ENCODE data around the gene DNAJC6. TPM values are rescaled to one million over a fixed set of nuclear protein-coding genes. Genes with fewer than 3 reads are reported as not detected.

Gene DNAJC6
- total and polyA plus RNA-seq, 2 donors from 2014 or later = 2.9 to 5.8 TPM

DNA sequence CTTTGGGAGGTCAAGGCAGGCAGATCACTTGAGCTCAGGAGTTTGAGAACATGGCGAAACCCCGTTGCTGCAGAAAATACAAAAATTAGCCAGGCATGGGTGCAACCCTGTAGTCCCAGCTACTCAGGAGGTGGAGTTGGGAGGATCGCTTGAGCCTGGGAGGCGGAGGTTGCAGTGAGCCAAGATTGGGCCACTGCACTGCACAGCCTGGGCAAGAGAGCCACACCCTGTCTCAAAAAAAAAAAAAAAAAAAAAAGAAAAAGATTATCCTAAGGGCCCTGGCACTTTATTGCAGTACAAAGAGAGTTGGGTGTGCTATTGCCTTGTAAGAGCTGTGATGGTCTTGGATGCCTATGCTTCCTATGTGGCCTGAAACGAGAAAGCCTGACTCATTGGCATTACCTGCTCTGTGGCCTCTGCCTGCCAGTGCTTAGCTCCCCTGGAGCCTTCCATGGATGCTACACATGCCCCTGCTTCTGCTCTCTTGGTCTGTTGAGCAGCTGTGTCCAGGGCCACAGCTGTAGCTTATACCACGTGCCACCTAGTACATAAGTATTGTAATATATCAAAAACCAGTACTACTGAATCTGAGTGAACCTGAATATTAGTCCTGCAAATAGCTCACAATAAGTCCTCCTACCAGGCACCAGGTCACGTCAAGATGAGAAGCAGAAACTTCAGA is 45.8 kb downstream of the DNAJC6 start:
- no peak overlapping the region for H3K27ac ChIP-seq (ENCODE audit: low read depth in 2 of 2, low read length in 2 of 2)
- TF ChIP-seq, protein P1, sequence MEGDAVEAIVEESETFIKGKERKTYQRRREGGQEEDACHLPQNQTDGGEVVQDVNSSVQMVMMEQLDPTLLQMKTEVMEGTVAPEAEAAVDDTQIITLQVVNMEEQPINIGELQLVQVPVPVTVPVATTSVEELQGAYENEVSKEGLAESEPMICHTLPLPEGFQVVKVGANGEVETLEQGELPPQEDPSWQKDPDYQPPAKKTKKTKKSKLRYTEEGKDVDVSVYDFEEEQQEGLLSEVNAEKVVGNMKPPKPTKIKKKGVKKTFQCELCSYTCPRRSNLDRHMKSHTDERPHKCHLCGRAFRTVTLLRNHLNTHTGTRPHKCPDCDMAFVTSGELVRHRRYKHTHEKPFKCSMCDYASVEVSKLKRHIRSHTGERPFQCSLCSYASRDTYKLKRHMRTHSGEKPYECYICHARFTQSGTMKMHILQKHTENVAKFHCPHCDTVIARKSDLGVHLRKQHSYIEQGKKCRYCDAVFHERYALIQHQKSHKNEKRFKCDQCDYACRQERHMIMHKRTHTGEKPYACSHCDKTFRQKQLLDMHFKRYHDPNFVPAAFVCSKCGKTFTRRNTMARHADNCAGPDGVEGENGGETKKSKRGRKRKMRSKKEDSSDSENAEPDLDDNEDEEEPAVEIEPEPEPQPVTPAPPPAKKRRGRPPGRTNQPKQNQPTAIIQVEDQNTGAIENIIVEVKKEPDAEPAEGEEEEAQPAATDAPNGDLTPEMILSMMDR (IDR thresholded peaks at IDR 0.05; ENCODE audit: borderline replicate concordance, extremely low read depth, insufficient read depth) = no peak
- H3K4me3 ChIP-seq (ENCODE audit: low read length in 3 of 3) = no peak overlapping the region
- H3K9ac ChIP-seq (ENCODE audit: low read length in 3 of 3) = no peak overlapping the region
- no peak for FAIRE-seq
- no peaks in the 10 kb centered on the region for H3K4me1 ChIP-seq (ENCODE audit: control insufficient read depth in 2 of 3, insufficient read depth in 2 of 3, low read depth in 1 of 3, low read length in 3 of 3)
- no peak for DNase-seq
- no peaks in the 10 kb centered on the region for H3K27me3 ChIP-seq (ENCODE audit: control insufficient read depth, insufficient read depth, low read length)
- no peaks in the 10 kb centered on the region for H3K36me3 ChIP-seq (ENCODE audit: control insufficient read depth in 2 of 3, insufficient read depth in 3 of 3, low read length in 3 of 3)
- intact Hi-C loops (cut with DNase I) = no loop called here
- no peaks in the 10 kb centered on the region for H3K9me3 ChIP-seq (ENCODE audit: control insufficient read depth in 2 of 3, insufficient read depth in 1 of 3, low read length in 3 of 3)

DNA sequence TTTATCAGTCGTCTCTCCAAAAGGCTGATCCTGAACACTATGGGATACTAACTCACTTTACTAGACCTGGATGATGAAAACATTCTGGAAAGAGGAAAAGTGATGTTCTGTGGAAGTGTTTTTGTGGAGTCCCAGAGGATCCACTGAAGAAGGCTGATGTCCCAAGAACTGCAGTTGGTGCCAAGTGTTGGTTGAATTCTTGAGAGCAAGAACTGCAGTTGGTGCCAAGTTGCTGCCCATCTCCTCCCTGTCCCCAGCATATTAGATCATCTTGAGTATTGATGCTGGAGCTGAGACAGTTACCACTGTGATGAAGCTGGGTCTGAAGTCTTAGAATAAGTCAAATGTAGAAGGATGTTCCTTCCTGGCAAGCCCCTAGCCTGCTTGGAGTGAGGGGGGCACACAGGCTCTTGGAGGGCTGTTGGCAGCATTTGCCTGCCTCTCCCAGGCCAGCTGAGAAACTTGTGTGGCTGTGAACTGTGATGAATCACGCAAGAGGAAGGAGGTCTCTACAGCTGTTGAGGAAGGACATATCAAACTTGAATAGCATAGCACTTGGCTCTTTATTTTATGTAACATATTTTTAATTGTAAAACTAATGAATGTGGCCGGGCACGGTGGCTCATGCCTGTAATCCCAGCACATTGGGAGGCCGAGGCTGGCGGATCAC is 48.1 kb downstream of the DNAJC6 start:
- Histone ChIP-seq H3K27me3 (ENCODE audit: control insufficient read depth, insufficient read depth, low read length) (no peaks in the 10 kb centered on the region), H3K36me3 (ENCODE audit: control insufficient read depth in 2 of 3, insufficient read depth in 3 of 3, low read length in 3 of 3) (no peaks in the 10 kb centered on the region), H3K27ac (ENCODE audit: low read depth in 2 of 2, low read length in 2 of 2) (no peak overlapping the region), H3K4me1 (ENCODE audit: control insufficient read depth in 2 of 3, insufficient read depth in 2 of 3, low read depth in 1 of 3, low read length in 3 of 3) (no peaks in the 10 kb centered on the region), H3K4me3 (ENCODE audit: low read length in 3 of 3) (no peak overlapping the region), H3K9ac (ENCODE audit: low read length in 3 of 3) (no peak overlapping the region), H3K9me3 (ENCODE audit: control insufficient read depth in 2 of 3, insufficient read depth in 1 of 3, low read length in 3 of 3) (no peaks in the 10 kb centered on the region)
- DNase-seq = no peak
- intact Hi-C loops (cut with DNase I) = no loop called here
- TF ChIP-seq, protein P1 (IDR thresholded peaks at IDR 0.05; ENCODE audit: borderline replicate concordance, extremely low read depth, insufficient read depth) = no peak
- FAIRE-seq = no peak

DNA sequence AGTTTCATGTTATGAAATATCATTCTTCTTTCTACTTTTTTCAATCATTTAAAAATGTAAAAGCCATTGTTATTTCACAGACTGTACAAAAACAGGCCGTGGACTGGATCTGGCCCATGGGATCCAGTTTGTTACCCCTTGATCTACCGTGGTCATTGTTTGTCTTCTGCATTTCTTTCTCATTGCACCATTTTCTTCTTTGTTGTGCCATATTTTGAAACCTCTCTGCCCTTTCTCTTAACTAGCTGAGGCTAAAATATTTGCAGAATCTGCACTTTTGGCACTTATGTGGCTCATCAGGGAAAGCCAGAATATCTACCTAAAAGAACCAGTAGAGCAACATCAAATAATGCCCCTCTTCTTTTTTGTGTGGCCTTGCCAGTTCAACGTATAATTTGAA is 50.5 kb downstream of the DNAJC6 start:
- no peak for FAIRE-seq
- intact Hi-C loops (cut with DNase I) = no loop called here

More for the DNA sequence above, 50.5 kb downstream of the DNAJC6 start:
- DNase-seq = no peak
- no peak overlapping the region for H3K4me3 ChIP-seq (ENCODE audit: low read length in 3 of 3)
- H3K36me3 ChIP-seq (ENCODE audit: control insufficient read depth in 2 of 3, insufficient read depth in 3 of 3, low read length in 3 of 3) = no peaks in the 10 kb centered on the region
- no peak overlapping the region for H3K27ac ChIP-seq (ENCODE audit: low read depth in 2 of 2, low read length in 2 of 2)
- H3K4me1 ChIP-seq (ENCODE audit: control insufficient read depth in 2 of 3, insufficient read depth in 2 of 3, low read depth in 1 of 3, low read length in 3 of 3) = no peaks in the 10 kb centered on the region
- H3K9me3 ChIP-seq (ENCODE audit: control insufficient read depth in 2 of 3, insufficient read depth in 1 of 3, low read length in 3 of 3) = no peaks in the 10 kb centered on the region
- TF ChIP-seq, protein P1 (IDR thresholded peaks at IDR 0.05; ENCODE audit: borderline replicate concordance, extremely low read depth, insufficient read depth) = no peak
- H3K27me3 ChIP-seq (ENCODE audit: control insufficient read depth, insufficient read depth, low read length) = no peaks in the 10 kb centered on the region
- H3K9ac ChIP-seq (ENCODE audit: low read length in 3 of 3) = no peak overlapping the region
